Activated B cell treated with CpG ODN at 0.5 μM for 24 hours (primary cell): ENCODE data around the gene CCHCR1. TPM values are rescaled to one million over a fixed set of nuclear protein-coding genes. Genes with fewer than 3 reads are reported as not detected.

Source experiments
- ATAC-seq: fragments of 200-7000 bp; cut with Tn5 transposase; one replicate; pipeline ENCODE4 v1.10.0; 2021; ENCODE audit warnings: low read depth, mild to moderate bottlenecking, moderate library complexity
- CTCF ChIA-PET: fragments of 350-600 bp; sonication (Branson Sonifier 250); formaldehyde crosslinking; loops from one replicate; lab custom pipeline; 2021; ENCODE audit warnings: antibody characterized with exemption; lab: Charles Lee
- POLR2A ChIA-PET: fragments of 350-600 bp; sonication (Branson Sonifier 250); formaldehyde crosslinking; loops from one replicate; lab custom pipeline; 2021; ENCODE audit warnings: antibody characterized with exemption; lab: Charles Lee
- DNase-seq: peaks from one replicate; pipeline ENCODE4 v3.0.0; 2022
- H3K27ac Mint-ChIP-seq: one replicate; pipeline ENCODE4 v1.8.0; 2020; ENCODE audit warnings: mixed read lengths
- H3K27me3 Mint-ChIP-seq: one replicate; pipeline ENCODE4 v1.8.0; 2021; ENCODE audit warnings: mixed read lengths
- H3K36me3 Mint-ChIP-seq: one replicate; pipeline ENCODE4 v1.8.0; 2021; ENCODE audit warnings: low read depth, mixed read lengths
- H3K4me1 Mint-ChIP-seq: one replicate; pipeline ENCODE4 v1.8.0; 2021; ENCODE audit warnings: mixed read lengths
- H3K4me3 Mint-ChIP-seq: one replicate; pipeline ENCODE4 v1.8.0; 2020; ENCODE audit warnings: mild to moderate bottlenecking, mixed read lengths
- H3K9me3 Mint-ChIP-seq: one replicate; pipeline ENCODE4 v1.8.0; 2020; ENCODE audit warnings: mixed read lengths
- CTCF ChIP-seq: fragments of 200-600 bp; IDR thresholded peaks from one replicate; pipeline ENCODE4 v1.8.0; 2022; ENCODE audit warnings: antibody characterized with exemption, mild to moderate bottlenecking
- intact Hi-C: fragments of 100-400 bp; cut with micrococcal nuclease; formaldehyde crosslinking; loops from one replicate; pipeline ENCODE4 v1.15.1; 2024
- total RNA-seq: library from RNA; stranded (reverse); gene quantifications from 2 replicates; pipeline ENCODE4 v1.2.3, GENCODE V29; 2022

The CCHCR1 gene
- total RNA-seq, 1 donor from 2014 or later, result 37.6 TPM

GRCh38 chr6:31140643-31141042, 17.0 kb downstream of the CCHCR1 start:
- ATAC-seq (no peak), DNase-seq (no peak)
- Mint-ChIP-seq H3K9me3 (no peaks in the 10 kb centered on the region), H3K4me3 (no peak overlapping the region), H3K36me3 (peaks cover 26% of the 10 kb centered on the region), H3K27me3 (no peaks in the 10 kb centered on the region), H3K4me1 (peaks cover 7% of the 10 kb centered on the region), H3K27ac (no peak overlapping the region)
- POLR2A ChIA-PET, result no interaction called here
- CTCF ChIA-PET, result no interaction called here
- TF ChIP-seq CTCF, result no peak
- intact Hi-C loops, result no loop called here

GRCh38 chr6:31139599-31139998, 18.0 kb downstream of the CCHCR1 start:
- no peak for DNase-seq
- intact Hi-C loops, result no loop called here
- TF ChIP-seq CTCF, result no peak
- Mint-ChIP-seq H3K4me3 (no peak overlapping the region), H3K36me3 (peaks cover 16% of the 10 kb centered on the region), H3K27ac (no peak overlapping the region), H3K9me3 (no peaks in the 10 kb centered on the region), H3K4me1 (peaks cover 7% of the 10 kb centered on the region), H3K27me3 (no peaks in the 10 kb centered on the region)
- no peak for ATAC-seq
- ChIA-PET POLR2A (no interaction called here), CTCF (interaction anchor here (1.3 to 3.1 kb wide), 3 partner anchors 53 to 235 kb away, joined by 3 to 30 read pairs (median 21); no protein-coding TSS in a partner anchor)

GRCh38 chr6:31138982-31139381, 18.6 kb downstream of the CCHCR1 start, which contains the start of gene PSORS1C2:
Gene PSORS1C2, minus strand, starts transcription at chr6:31139066. Its CDS starts 40 bp downstream, at chr6:31139026.
- no peak for DNase-seq
- H3K4me3 Mint-ChIP-seq, result no peak within 1 kb of the TSS
- POLR2A ChIA-PET, result no interaction called here
- peaks cover 7% of the 10 kb centered on the region for H3K4me1 Mint-ChIP-seq
- intact Hi-C loops, result no loop called here
- peaks cover 10% of the 10 kb centered on the region for H3K36me3 Mint-ChIP-seq
- ATAC-seq, result no peak
- no peaks in the 10 kb centered on the region for H3K27me3 Mint-ChIP-seq
- no peak for TF ChIP-seq CTCF
- no peak within 1 kb of the TSS for H3K27ac Mint-ChIP-seq
- CTCF ChIA-PET, result interaction anchor here (1.0 to 3.1 kb wide), 5 partner anchors 50 to 236 kb away, joined by 3 to 30 read pairs (median 6); no protein-coding TSS in a partner anchor
- no peaks in the 10 kb centered on the region for H3K9me3 Mint-ChIP-seq

GRCh38 chr6:31135710-31136109, 21.9 kb downstream of the CCHCR1 start:
- POLR2A ChIA-PET, result no interaction called here
- DNase-seq, result no peak
- Mint-ChIP-seq H3K9me3 (no peaks in the 10 kb centered on the region), H3K4me3 (no peak overlapping the region), H3K27me3 (no peaks in the 10 kb centered on the region), H3K4me1 (peaks cover 7% of the 10 kb centered on the region), H3K27ac (no peak overlapping the region), H3K36me3 (no peaks in the 10 kb centered on the region)
- no peak for TF ChIP-seq CTCF
- CTCF ChIA-PET, result interaction anchor here (1.7 to 2.6 kb wide), 2 partner anchors 57 to 61 kb away, joined by 4 to 37 read pairs; no protein-coding TSS in a partner anchor
- no peak for ATAC-seq
- intact Hi-C loops, result loop anchor here (2.0 kb wide), 1 partner anchor 305 kb away; no protein-coding TSS in a partner anchor

GRCh38 chr6:31132806-31133205, 24.8 kb downstream of the CCHCR1 start:
- ChIA-PET CTCF (interaction anchor here (0.9 to 2.9 kb wide), 3 partner anchors 60 to 234 kb away, joined by 3 to 8 read pairs (median 8); no protein-coding TSS in a partner anchor), POLR2A (no interaction called here)
- DNase-seq, result no peak

More at GRCh38 chr6:31132806-31133205, 24.8 kb downstream of the CCHCR1 start:
- no peaks in the 10 kb centered on the region for H3K9me3 Mint-ChIP-seq
- TF ChIP-seq CTCF, result no peak
- no peak overlapping the region for H3K27ac Mint-ChIP-seq
- peaks cover 10% of the 10 kb centered on the region for H3K27me3 Mint-ChIP-seq
- intact Hi-C loops, result no loop called here
- ATAC-seq, result no peak
- no peaks in the 10 kb centered on the region for H3K36me3 Mint-ChIP-seq
- H3K4me1 Mint-ChIP-seq, result peaks cover 10% of the 10 kb centered on the region
- no peak overlapping the region for H3K4me3 Mint-ChIP-seq
